GM19324 (cell line): ENCODE measurements around the gene RAB5IF.
"Not testable (repeated sequence)": the region's sequence is repeated elsewhere in the genome, so short reads cannot be mapped to it uniquely, and the experiment has no call there.

Experiments used
- ATAC-seq: cut with Tn5 transposase; IDR thresholded peaks from one replicate; pipeline ENCODE4 v1.9.1; 2021; ENCODE audit warnings: mild to moderate bottlenecking, moderate library complexity; ENCODE audit not compliant: unreplicated experiment, low FRiP score

The RAB5IF gene

GRCh38 chr20:36585410-36586125 lies 20.0 kb upstream of the RAB5IF start:
- no peak for ATAC-seq

- ATAC-seq = no peak
Observed at GRCh38 chr20:36587388-36588070, 18.1 kb upstream of the RAB5IF start.

GRCh38 chr20:36591281-36591680 lies 14.3 kb upstream of the RAB5IF start:
- ATAC-seq = no peak

GRCh38 chr20:36591854-36592641 lies 13.5 kb upstream of the RAB5IF start:
- ATAC-seq = no peak

- ATAC-seq = no peak
Observed at GRCh38 chr20:36593347-36593929, 12.1 kb upstream of the RAB5IF start.

GRCh38 chr20:36599912-36600345 lies 5.7 kb upstream of the RAB5IF start:
- no peak for ATAC-seq

GRCh38 chr20:36601540-36601939 lies 4.0 kb upstream of the RAB5IF start:
- ATAC-seq = no peak

- ATAC-seq = peak; percentile 27
Observed at GRCh38 chr20:36604952-36605398, 604 bp upstream of the RAB5IF start.

GRCh38 chr20:36606158-36607066 lies 833 bp downstream of the RAB5IF start:
- no peak for ATAC-seq

GRCh38 chr20:36607586-36608387 lies 2.2 kb downstream of the RAB5IF start:
- ATAC-seq = no peak

- not testable (repeated sequence) for ATAC-seq
Observed at GRCh38 chr20:36608388-36608728, 2.8 kb downstream of the RAB5IF start.

GRCh38 chr20:36611625-36612024 lies 6.0 kb downstream of the RAB5IF start:
- no peak for ATAC-seq

GRCh38 chr20:36613974-36614373 lies 8.4 kb downstream of the RAB5IF start:
- no peak for ATAC-seq

- ATAC-seq = no peak
Observed at GRCh38 chr20:36614781-36615557, 9.4 kb downstream of the RAB5IF start.

- no peak for ATAC-seq
Observed at GRCh38 chr20:36620917-36621316, 15.3 kb downstream of the RAB5IF start.

GRCh38 chr20:36623444-36623843 lies 17.9 kb downstream of the RAB5IF start:
- ATAC-seq = no peak

- no peak for ATAC-seq
Observed at GRCh38 chr20:36624068-36624943, 18.7 kb downstream of the RAB5IF start.
